PFSK-1 (cell line): Measurements from ENCODE around the gene SLC13A3.

ENCODE experiments used
- FOXP2 ChIP-seq: optimal IDR thresholded peaks from 2 replicates; pipeline ENCODE3; 2011; ENCODE audit warnings: borderline replicate concordance, control low read depth, inconsistent platforms; ENCODE audit not compliant: insufficient read depth; ENCODE audit errors: extremely low read length, extremely low read depth
- POLR2AphosphoS5 ChIP-seq: IDR thresholded peaks from 2 replicates; pipeline ENCODE4 v1.6.1; 2012; ENCODE audit warnings: low read depth, mild to moderate bottlenecking, control low read depth, low read length, moderate library complexity
- REST ChIP-seq, 2 experiments: IDR thresholded peaks; 2 replicates each; pipeline versions ENCODE4 v1.6.1 to v1.8.0; 2011 to 2012; ENCODE audit warnings: low read depth in 2 of 2, low read length in 2 of 2, control low read depth in 1 of 2, inconsistent platforms in 1 of 2, mild to moderate bottlenecking in 1 of 2, moderate library complexity in 1 of 2; ENCODE audit not compliant: insufficient read depth in 1 of 2
- SIN3A ChIP-seq: IDR thresholded peaks from 2 replicates; pipeline ENCODE4 v1.6.1; 2012; ENCODE audit warnings: mild to moderate bottlenecking, low read length, moderate library complexity, borderline replicate concordance; ENCODE audit not compliant: insufficient read depth
- TAF1 ChIP-seq: IDR thresholded peaks from 2 replicates; pipeline ENCODE4 v1.6.1; 2012; ENCODE audit warnings: low read length, control low read depth, borderline replicate concordance; ENCODE audit not compliant: insufficient read depth

The SLC13A3 gene

DNA sequence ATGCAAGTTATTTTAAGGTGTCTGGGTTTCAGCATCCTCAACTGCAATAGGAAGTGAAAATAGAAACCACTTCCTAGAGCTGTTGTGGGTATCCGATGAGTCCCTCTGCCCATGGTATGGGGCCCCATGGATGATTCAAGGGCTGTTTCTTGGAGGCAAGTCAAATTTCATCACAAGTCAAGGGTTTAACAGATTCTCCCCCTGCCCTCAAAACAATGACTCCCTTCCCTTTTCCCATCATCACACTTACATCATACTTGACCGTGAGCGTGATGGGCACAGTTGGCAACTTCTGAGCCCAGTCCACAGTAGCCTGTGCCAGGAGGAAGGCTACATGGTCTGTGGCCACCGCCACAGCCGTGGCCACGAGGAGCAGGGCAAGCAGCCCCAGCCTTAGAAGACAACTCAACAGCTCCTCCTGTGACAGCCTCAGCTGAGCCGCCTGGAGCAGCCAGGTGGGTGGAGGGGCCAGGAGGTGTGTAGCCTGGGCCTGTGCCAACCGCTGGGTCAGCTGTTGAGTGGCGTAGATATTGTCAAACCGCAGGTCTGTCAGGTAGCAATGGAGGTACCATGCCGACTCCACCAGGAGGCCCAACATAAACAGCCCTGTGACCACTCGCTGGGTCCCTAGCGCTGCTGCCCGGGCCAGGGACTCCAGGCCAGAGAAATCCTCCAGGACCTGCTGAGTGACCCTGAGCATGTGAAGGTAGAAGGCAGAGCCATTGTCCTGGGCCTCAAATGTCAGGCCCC is 106.0 kb downstream of the SLC13A3 start:
- TF ChIP-seq FOXP2 (no peak), REST (IDR thresholded peaks at IDR 0.05; ENCODE audit: insufficient read depth in 1 of 2, low read depth in 2 of 2, low read length in 2 of 2) (no peak), POLR2AphosphoS5 (no peak), TAF1 (no peak), SIN3A (no peak)

DNA sequence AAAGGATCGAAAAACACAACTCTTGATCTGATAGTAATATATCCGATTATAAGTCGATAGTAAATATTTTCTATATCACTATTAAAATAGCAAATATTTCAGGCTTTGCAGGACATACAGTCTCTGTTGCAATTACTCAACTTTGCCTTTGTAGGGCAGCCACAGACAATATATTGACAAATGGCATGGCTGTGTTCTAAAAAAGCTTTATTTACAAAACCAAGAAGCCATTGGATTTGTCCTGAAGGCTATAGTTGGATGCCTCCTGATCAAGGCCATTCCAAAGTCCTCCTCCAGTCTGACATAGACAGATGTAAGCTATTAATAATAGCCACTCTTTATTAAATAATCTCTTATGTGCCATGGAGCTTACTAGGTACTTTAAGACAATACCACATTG is 106.7 kb downstream of the SLC13A3 start:
- no peak for TF ChIP-seq POLR2AphosphoS5
- TF ChIP-seq TAF1, result no peak
- no peak for TF ChIP-seq FOXP2
- no peak for TF ChIP-seq REST (IDR thresholded peaks at IDR 0.05; ENCODE audit: insufficient read depth in 1 of 2, low read depth in 2 of 2, low read length in 2 of 2)
- TF ChIP-seq SIN3A, result no peak

DNA sequence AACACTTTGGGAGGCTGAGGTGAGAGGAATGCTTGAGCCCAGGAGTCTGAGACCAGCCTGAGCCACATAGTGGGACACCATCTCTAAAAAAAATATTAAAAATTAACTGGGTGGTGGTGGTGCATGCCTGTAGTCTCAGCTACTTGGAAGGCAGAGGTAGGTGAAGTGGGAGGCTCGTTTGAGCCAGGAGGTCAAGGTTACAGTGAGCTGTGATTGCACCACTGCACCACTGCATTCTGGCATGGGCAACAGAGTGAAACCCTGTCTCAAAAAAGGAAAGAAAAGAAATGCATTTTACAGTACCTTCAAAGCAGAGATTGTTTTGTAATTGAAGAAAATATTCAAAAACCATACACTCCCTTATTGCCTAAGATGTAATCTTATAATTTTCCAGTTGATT is 107.3 kb downstream of the SLC13A3 start:
- TF ChIP-seq REST (IDR thresholded peaks at IDR 0.05; ENCODE audit: insufficient read depth in 1 of 2, low read depth in 2 of 2, low read length in 2 of 2) (no peak), TAF1 (no peak), FOXP2 (no peak), POLR2AphosphoS5 (no peak), SIN3A (no peak)

DNA sequence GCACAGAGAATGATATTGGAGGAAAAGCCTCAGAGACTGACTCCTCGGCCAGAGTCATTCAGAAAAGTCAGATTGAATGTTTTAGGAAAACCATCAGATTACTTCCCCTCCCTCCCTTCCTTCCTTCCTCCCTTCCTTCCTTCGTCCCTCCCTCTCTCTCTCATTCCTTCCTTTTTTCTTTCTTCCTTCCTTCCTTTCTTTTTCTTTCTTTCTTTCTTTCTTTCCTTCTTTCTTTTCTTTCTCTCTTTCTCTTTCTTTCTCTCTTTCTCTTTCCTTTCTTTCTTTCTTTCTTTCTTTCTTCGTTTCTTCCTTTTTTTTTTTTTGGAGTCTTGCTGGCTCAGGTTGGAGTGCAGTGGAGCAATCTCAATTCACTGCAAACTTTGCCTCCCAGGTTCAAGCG is 108.2 kb downstream of the SLC13A3 start:
- TF ChIP-seq REST (IDR thresholded peaks at IDR 0.05; ENCODE audit: insufficient read depth in 1 of 2, low read depth in 2 of 2, low read length in 2 of 2) (no peak), TAF1 (no peak), POLR2AphosphoS5 (no peak), FOXP2 (no peak), SIN3A (no peak)
